COLO668 (cell line): Measurements from ENCODE around the gene ZBED1.
"Not testable (repeated sequence)": the region's sequence is repeated elsewhere in the genome, so short reads cannot be mapped to it uniquely, and the experiment has no call there.

Experiments used
- DNase-seq: peaks from one replicate; lab custom pipeline; 2025; ENCODE audit not compliant: unreplicated experiment; lab: John Stamatoyannopoulos, UW

Gene ZBED1

DNA sequence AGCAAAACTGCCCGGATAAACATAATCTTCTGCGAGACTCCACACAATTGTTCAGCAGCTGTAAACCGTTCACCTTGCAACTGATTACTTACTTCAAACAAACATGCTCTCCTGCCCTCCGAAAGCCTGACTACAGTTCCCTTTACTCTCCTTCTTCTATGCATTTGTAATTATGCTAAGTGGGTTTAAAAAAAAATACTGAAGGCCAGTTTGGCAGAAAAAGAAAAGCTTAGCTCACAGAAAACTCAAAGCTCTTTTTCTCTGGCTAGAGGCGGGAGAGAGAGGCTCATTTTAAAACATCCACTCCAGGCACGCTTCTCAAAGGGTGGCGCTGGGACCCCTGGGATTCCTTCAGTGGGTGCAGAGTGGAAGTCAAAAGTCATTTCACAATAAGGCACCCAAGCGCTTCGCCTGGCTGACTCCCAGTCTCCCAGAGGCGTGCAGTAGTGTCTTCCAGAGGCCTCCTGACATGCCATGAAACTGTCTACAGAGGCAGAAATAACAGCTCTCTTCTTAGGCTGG is 1.9 kb downstream of the ZBED1 start:
- DNase-seq = no peak

DNA sequence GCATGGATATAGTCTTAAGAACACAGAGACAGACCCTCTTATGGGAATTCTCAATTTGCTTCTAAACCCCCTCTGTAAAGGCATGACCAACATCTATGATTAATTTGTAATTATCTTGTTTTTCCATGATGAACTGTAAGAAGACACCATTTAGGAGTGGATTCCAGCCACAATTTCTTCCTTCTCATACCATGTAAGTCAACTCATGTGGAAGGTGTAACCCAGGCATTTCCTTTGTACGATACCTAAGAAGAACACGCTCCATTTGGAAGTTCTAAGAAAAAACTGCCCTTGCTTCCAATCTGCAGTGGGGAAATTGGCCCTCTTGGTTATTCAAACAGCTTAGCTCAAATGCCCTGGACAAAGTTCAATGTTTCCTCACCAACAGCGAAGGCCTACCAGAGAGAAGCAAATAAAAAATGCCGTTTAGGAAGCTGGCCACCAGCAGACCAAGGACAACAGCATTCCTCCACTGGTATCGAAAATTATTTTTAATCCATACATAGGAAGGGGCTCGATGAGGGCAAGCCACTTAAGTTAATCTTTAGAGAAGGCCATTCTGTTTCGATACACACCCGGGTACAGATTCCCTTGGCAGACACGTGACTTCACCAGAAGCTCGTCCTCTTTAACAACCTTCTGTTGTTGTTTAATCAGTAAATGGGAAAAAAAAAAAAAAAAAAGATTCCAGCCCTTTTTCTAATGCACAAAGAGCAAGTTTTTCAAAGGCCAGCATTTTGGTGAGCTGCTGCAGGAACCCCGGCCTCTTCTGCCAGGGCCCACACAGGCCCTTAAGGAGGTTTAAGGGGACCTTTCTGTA is 2.6 kb downstream of the ZBED1 start:
- DNase-seq = no peak

DNA sequence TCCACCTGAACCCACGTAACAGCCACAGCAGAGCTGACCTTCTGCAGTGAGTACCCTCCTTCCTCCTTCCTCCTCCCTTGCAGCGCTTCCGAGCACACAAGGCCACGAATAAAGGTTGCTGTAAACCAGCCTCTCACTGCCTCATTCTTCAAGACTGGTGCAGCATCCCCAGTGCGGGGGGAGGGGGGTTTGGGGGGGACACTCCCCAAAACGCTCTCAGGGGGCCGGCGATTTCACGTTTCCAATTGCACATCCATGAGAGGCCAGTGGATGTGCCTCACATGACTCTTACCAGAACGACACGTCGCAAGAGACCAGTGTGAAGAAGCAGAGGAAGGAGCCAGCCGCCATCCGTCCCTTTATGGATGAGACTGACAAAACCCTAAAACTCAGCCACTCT is 5.2 kb downstream of the ZBED1 start:
- DNase-seq = no peak

DNA sequence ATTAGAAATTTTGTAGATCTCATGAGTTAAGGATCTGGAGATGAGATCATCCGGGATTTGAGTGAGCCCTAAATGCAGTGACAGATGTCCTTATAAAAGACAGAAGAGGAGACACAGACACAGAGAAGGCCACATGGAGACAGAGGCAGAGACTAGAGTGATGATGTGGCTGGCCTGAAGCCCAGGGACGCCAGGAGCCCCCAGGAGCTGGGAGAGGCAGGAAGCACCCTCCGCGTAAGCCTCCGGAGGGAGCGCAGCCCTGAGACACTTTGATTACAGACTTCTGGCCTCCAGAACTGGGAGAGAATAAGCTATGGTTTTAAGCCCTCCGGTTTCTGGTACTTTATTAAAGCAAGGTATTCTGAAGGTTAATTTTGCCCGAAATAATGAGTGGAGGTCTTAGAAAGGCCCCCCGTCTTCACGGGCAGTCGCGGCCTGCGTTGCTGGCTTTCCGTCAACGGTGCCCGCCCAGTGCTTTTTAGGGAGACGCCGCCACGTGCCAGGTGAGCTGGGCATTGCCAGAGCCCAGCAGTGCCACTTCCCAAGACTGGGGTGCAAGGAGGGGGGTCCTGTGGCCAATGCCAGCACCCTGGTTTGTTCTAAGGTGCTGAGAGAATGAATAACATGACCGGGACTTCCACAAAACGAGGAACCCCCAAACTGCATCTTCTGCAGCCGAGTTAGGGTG is 8.1 kb downstream of the ZBED1 start:
- no peak for DNase-seq

DNA sequence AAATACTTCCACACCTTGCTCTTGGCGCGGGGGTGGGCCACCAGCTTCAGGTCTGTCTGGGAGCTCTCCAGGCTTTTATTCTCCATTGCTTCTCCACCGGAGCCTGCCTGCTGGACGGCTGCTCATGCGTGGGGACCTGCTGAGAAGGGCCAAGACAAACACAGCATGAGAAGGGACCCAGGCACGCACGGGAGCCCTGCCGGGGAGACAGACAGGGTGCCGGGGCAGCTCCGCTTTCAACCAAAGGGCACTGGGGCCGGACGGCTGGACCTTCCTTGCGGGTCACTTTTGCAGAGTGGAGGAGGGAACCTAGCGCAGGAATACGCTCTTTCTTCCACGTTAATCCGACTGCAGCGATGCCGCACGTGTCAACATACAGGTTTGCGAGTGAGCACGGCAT is 10.1 kb downstream of the ZBED1 start:
- no peak for DNase-seq

DNA sequence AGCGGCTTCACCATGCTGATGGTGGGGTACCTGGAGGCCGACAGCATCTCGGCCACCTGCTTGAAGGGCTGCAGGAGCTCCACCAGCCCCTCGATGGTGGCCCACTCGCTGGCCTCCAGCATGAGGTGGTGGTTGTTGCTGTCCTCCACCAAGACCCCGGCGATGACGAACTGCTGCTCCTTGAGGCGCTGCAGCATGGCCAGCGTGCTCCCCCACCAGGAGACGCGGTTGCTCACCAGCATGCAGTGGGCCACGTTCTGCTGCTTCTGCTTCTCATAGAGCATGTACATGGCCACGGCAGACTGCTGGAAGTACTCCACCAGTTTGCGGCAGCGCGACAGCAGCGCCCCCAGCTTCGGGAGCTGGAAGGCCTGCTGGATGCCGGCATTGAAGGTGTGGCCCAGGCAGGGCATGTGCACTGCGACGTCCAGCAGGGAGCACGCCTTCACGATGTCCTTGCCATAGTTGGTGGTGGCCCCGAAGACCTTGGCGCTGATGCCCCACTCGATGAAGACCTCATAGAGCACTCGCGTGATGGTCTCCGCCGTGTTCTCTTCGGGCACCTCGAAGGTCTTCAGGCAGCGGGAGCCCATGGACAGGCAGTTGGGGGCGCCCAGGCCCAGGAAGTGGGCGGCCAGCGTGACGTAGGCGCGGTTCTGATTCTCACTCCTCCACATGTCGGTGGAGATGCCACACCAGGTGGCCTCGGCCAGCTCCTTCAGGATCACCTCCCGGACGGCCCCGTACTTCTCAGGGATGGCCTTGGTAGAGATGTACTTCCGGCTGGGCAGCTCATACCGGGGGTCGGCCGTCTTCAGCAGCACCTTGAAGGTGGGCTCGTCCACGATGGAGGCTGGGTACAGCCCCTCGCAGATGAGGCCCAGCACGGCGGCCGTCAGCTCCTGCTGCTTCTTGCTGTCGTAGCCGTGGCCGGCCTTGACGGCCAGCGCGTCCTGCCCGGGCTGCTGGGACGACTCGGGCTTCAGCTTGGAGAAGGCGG is 11.0 kb downstream of the ZBED1 start:
- no peak for DNase-seq

DNA sequence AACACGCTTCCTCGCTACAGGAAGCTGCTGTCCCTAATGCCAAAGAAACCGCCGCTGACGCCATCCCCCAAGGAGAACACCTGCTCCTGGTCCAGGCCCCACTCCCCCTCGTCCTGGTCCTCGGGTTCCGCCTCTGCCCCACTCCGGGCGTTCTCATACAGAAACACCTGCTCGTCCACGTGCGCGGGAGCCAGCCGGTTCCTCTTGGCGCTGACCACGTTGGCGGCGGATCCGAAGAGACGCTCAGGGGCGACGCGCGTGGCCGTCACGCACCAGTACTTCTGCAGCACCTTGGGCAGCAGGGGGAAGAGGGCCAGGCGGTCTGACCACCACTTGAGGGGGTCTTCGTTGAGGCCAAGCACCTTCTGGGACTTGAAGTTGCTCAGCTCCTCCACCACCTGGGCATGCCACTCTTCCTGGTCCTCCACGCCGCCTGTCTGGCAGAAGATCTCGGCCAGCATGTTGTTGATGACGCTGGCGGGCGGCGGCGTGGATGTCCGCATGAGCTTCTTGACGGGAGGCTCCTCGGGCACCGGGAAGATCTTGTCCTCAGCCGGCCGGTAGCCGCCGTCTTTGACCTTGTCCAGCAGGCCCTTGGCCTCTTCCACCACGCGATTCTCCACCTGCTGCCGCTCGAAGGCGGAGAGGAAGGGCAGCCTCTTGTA is 12.0 kb downstream of the ZBED1 start:
- DNase-seq = no peak

DNA sequence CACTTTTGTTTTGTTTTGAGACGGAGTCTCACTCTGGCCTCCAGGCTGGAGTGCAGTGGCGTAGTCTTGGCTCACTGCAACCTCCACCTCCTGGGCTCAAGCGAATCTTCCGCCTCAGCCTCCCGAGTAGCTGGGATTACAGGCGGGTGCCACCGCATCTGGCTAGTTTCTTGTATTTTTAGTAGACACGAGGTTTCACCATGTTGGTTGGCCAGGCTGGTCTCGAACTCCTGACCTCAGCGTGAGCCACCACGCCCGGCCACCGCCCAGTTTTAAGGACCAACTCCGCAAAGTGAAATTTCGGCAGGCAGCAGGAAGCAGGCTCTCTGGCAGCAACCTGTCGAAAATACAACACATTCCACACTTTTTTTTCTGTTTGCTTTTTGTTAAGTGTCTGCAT is 13.4 kb downstream of the ZBED1 start:
- no peak for DNase-seq

DNA sequence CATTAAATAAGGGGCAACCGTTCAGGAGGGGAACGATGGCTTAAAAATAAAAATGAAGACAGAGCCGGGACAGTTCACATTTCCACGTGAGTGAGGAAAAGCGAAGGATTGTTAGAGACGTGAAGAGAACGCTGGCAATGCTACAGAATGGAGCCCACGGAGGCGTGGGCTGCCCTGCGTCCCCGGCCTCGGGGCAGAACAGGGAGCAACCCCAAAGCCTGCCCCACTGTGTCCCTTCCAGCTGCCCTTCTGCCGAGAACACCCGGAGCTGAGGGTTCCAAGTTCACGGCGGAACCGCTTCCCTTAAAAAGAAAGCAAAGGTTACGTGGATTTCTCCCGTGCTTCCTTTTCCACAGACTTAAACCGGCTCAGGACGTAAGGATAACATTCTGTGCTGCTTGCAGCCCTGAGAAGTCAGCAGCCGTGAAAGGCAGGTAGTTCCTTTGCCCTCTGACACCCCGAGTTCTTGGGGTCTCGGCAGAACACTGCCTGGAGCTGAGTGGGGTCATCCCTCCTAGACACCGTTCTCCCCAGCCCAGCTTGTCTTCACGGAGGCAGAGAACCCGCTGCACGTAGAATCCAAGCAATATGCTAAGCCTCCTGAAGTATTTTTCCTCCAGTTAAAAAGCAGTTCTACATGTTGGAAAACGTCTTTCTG is 14.2 kb downstream of the ZBED1 start:
- no peak for DNase-seq

DNA sequence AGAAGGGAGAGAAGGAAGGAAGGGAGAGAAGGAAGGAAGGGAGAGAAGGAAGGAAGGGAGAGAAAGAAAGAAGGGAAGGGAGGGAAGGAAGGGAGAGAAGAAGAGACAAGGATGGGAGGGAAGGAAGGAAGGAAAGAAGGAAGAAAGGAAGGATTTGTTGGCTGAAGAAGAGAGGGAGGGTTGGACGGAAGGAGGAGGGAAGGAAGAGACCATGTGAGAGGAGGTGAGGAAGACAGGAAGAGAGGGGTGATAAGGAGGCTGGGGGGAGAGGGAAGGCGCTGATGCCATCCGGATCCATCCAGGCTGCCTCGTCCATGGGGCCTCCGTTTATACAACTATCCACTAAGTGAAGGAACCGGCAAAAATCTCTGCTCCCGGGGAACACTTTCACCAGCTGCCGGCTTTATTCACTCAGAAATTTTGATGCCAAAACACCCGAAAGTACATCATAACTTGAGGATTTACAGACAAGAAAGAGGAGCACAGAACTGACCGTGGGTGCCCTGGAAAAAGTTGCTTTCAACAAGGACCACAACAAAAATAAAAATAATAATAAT is 14.9 kb downstream of the ZBED1 start:
- no peak for DNase-seq

DNA sequence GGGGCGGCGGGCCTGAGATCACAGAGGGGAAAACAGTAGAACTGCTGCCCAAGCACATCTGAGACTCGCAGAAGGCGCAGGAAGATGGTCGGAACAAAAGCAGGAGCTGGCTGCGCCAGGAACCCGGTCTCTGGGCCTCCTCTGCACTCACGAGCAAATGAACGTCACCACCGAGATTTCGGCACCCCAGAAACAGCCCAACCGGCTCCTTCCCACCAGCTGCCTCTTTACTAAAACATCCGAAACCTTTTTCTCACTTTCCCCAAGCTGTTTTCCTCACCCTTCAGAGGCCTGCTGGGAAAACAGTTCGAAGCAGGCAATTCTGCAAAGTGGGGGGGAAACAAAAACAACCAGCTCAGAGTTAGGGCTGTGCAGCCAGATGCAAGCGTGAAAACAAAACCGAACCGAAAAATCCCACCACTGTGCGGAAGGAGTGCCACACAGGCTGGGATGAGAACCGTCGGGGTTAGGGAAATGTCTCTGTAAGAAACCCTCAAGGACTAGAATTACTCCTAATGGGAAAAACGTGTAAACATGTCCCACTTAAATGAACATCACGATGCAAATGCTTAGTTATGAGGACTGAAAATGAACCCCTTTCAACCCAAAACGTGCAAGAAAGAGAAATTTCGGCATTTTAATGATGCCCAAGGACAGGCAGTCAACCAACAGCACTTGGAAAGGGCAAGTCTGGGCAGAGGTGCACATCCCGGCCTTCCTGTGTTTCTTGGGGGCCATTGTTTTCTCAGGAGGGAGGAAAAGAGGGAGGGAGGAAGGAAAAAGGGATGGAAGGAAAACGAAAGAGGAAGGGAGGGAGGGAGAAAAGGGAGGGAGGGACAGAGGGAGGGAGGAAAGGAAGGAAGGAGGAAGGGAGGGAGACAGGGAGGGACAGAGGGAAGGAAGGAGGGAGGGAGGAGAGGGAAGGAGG is 15.8 kb downstream of the ZBED1 start:
- DNase-seq = no peak

DNA sequence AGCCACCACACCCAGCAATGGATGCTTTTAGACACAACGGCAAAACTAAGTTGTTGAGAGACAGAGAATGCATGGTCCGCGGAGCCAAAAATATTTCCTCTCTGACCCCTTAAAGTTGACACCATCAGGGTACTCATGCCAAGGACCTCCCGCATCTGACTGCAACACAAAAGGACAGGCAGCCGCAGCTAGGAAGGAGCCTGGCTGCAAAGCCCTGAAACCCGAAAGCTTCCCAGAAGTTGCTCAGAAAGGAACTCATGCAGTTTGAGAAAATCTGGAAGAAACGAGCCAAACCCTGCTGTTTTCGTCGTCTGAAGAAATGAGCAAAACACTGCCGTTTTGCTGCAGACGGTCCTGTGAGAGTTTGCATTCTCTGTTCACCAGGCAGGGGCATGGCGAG is 16.5 kb downstream of the ZBED1 start:
- no peak for DNase-seq

DNA sequence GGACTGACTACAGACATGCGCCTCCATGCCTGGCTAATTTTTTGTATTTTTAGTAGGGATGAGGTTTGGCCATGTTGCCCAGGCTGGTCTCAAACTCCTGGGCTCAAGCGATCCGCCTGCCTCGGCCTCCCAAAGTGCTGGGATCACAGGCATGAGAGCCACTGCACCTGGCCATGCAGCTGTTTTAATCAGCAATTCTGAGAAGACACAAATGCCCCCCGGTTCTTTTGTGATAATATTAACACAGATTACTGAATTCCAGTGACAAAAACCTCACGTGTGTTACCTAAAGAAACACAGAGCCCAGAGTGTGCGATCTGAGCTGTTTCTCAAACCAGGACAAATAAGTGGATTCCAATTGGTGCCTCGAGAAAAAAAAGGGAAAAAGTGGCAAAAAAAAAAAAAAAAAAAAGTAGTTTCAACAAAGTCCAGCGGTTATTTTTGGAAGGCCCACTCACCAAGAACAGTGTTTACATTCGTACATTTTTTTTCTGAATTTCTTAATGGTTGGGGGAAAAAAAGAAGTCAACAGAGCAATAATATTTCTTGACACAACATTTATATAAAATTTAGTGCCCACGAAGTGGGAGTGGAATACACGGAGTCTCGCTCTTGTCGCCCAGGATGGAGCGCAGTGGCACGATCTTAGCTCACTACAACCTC is 17.2 kb downstream of the ZBED1 start:
- DNase-seq = no peak

DNA sequence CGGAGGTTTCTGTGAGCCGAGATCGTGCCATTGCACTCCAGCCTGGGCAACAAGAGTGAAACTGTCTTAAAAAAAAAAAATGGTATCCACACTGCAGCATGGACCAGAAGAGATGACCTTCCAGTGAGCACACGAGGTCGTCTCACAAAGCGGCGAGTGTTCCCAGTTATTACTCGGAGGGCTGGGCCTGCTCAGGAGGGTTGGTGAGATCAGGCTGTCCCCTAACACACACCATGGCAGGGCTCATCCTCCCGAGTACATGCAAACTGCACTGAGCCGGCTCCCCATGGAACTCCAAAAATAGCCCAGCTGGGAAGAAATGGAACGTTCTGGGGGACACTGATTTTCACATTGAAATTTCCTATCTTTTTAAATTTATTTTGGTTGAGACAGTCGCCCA is 19.2 kb downstream of the ZBED1 start:
- not testable (repeated sequence) for DNase-seq

DNA sequence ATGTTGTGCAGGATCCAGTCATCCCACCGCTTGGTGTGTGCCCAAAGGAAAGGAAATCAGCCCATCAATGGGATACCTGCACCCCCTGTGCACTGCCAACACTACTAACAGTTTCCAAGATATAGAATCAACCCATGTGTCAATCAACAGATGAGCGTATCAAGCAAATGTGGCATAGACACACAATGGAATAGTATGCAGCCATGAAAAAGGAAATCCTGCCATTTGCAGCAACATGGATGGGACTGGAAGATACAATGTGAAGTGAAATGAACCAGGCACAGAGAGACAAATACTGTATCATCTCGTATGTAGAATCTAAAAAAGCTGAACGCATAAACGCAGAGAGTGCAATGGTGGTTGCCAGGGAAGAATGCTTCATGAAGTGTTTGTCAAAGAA is 20.8 kb downstream of the ZBED1 start:
- not testable (repeated sequence) for DNase-seq

DNA sequence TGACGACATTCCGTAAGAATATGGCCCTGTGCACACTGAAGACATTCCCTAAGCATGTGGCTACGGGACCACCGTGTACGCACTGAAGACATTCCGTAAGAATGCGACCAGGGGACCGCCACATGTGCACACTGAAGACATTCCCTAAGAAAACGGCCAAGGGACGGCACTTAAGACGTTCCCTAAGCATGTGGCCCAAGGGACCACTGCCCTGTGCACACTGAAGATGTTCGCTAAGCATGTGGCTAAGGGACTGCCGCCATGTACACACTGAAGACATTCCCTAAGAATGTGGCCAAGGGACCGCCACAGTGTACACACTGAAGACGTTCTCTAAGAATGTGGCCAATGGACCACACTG is 21.4 kb downstream of the ZBED1 start:
- no peak for DNase-seq

DNA sequence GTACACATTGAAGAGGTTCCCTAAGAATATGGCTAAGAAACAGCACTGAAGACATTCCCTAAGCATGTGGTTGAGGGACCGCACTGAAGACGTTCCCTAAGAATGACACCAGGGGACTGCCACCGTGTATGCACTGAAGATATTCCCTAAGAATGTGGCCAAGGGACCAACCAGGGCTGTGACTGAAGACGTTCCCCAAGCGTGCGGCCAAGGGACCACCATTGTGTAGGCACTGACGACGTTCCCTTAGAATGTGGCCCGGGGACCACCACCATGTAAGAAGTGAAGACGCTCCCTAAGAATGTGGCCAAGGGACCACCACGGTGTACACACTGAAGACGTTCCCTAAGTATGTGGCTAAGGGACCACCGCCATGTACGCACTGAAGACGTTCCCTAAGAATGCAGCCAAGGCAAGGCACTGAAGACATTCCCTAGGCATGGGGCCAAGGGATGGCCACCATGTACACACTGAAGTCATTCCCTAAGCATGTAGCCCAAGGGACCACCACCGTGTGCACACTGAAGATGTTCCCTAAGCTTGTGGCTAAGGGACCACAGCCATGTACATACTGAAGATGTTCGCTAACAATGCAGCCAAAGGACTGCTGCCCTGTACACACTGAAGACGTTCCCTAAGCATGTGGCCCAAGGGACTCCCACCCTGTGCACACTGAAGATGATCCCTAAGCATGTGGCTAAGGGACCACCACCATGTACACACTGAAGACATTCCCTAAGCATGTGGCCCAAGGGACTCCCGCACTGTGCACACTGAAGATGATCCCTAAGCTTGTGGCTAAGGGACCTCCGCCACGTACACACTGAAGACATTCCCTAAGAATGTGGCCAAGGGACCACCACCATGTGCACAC is 22.0 kb downstream of the ZBED1 start:
- DNase-seq = no peak
